DOHH2 (cell line): ENCODE data around the gene TAS1R2.

ENCODE experiments used
- H3F3A ChIP-seq: fragments of 200-600 bp; sonication (generic), shearing (Covaris generic); 2 replicates; pipeline ENCODE4 v1.6.0; 2016; ENCODE audit warnings: antibody characterized with exemption, mild to moderate bottlenecking; ENCODE audit not compliant: control insufficient read depth, insufficient read depth
- H3K27ac ChIP-seq: fragments of 200-600 bp; sonication (generic); 2 replicates; pipeline ENCODE4 v1.5.1; 2014; ENCODE audit warnings: low read depth, mild to moderate bottlenecking, low read length, moderate library complexity
- H3K27me3 ChIP-seq: fragments of 200-600 bp; sonication (generic); 2 replicates; pipeline ENCODE4 v1.6.1; 2014; ENCODE audit warnings: mild to moderate bottlenecking, low read length, mixed read lengths; ENCODE audit not compliant: control insufficient read depth
- H3K36me3 ChIP-seq: fragments of 200-600 bp; sonication (generic); 2 replicates; pipeline ENCODE4 v1.6.1; 2014; ENCODE audit warnings: mild to moderate bottlenecking, low read length, moderate library complexity, mixed read lengths; ENCODE audit not compliant: control insufficient read depth
- H3K4me1 ChIP-seq: fragments of 200-600 bp; sonication (generic); 2 replicates; pipeline ENCODE4 v1.6.1; 2014; ENCODE audit warnings: mild to moderate bottlenecking, low read length, mixed read lengths; ENCODE audit not compliant: control insufficient read depth
- H3K4me2 ChIP-seq: fragments of 200-600 bp; sonication (generic); 2 replicates; pipeline ENCODE4 v1.6.0; 2014; ENCODE audit warnings: mild to moderate bottlenecking, low read length, moderate library complexity
- H3K4me3 ChIP-seq: fragments of 200-600 bp; sonication (generic); 2 replicates; pipeline ENCODE4 v1.5.1; 2014; ENCODE audit warnings: mild to moderate bottlenecking, low read length, mixed read lengths
- H3K79me2 ChIP-seq: fragments of 200-600 bp; sonication (generic); 2 replicates; pipeline ENCODE4 v1.6.1; 2014; ENCODE audit warnings: mild to moderate bottlenecking, low read length, mixed read lengths; ENCODE audit not compliant: control insufficient read depth
- H3K9me2 ChIP-seq: fragments of 200-600 bp; sonication (generic); replicated peaks from 2 replicates; pipeline ENCODE4 v1.6.1; 2014; ENCODE audit warnings: mild to moderate bottlenecking, low read length, mixed read lengths; ENCODE audit not compliant: control insufficient read depth
- H3K9me3 ChIP-seq: fragments of 200-600 bp; sonication (generic); 2 replicates; pipeline ENCODE4 v1.6.1; 2014; ENCODE audit warnings: antibody characterized with exemption, low read length, mixed read lengths; ENCODE audit not compliant: control insufficient read depth, insufficient read depth
- H4K20me1 ChIP-seq: fragments of 200-600 bp; sonication (generic); 2 replicates; pipeline ENCODE4 v1.6.0; 2014; ENCODE audit warnings: low read depth, mild to moderate bottlenecking, antibody characterized with exemption, low read length, moderate library complexity; ENCODE audit not compliant: control insufficient read depth, insufficient read depth
- CTCF ChIP-seq: fragments of 200-600 bp; sonication (generic); IDR thresholded peaks from one replicate; pipeline ENCODE4 v1.5.1; 2014; ENCODE audit warnings: antibody characterized with exemption, mild to moderate bottlenecking, low read depth, low read length; ENCODE audit not compliant: poor library complexity, severe bottlenecking
- EZH2phosphoT487 ChIP-seq: fragments of 200-600 bp; sonication (generic); IDR thresholded peaks from 2 replicates; pipeline ENCODE4 v1.6.1; 2017; ENCODE audit warnings: borderline replicate concordance, mild to moderate bottlenecking, antibody characterized with exemption, low read length, moderate library complexity, mixed read lengths

The TAS1R2 gene

DNA sequence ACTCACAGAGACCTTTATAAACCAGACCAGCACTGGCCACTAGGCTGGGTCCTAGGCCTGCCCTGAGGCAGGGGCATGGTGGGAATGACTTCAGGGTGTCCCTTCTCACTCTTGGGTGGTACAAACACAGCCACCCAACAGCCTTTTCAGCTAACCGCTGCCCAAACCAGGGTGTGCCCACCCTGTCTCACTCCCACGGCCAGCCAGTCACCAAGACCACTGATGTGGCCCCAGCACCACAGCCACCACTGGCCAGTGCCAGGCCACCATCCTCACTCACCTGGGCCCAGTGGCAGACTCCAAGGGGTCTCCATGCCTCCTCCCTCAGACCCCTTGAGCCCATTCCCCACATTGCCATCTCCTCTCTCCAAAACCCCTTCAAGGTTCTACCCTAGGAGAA is 27.8 kb downstream of the TAS1R2 start:
- H3K27ac ChIP-seq, result no peak overlapping the region
- H3K9me3 ChIP-seq, result 0 out of 2 replicates have a peak, but pooled peaks cover 2% of the 10 kb centered on the region
- H3K36me3 ChIP-seq, result no peaks in the 10 kb centered on the region
- H3F3A ChIP-seq, result no peaks in the 10 kb centered on the region
- no peaks in the 10 kb centered on the region for H3K27me3 ChIP-seq
- H3K9me2 ChIP-seq, result no peaks in the 10 kb centered on the region
- no peak overlapping the region for H3K4me2 ChIP-seq
- H3K79me2 ChIP-seq, result no peaks in the 10 kb centered on the region
- no peak for TF ChIP-seq CTCF
- no peak for TF ChIP-seq EZH2phosphoT487
- H3K4me1 ChIP-seq, result no peaks in the 10 kb centered on the region
- no peaks in the 10 kb centered on the region for H4K20me1 ChIP-seq
- H3K4me3 ChIP-seq, result no peak overlapping the region

DNA sequence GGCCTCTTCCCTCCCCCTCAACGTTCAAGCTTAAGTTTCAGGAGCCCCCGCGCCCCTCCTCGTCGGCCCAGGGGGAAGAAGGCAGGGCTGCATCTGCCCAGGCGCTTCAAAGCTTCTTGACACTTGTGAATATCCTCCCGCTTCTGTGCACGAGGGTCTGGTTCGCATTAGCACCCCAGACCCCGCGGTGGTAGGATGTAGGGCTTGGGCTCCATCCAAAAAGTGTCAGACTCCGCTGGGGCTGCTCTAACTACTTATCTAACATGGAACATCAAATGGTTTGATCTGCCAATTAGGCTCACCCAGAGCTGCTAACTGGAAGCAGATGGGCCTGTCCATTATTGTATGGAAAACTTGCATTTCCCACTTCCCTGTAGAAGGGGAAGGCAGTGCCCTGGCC is 28.9 kb downstream of the TAS1R2 start:
- H3K4me2 ChIP-seq, result no peak overlapping the region
- no peaks in the 10 kb centered on the region for H3F3A ChIP-seq
- H3K27me3 ChIP-seq, result no peaks in the 10 kb centered on the region
- H3K4me1 ChIP-seq, result no peaks in the 10 kb centered on the region
- TF ChIP-seq CTCF, result no peak
- no peak for TF ChIP-seq EZH2phosphoT487
- H3K79me2 ChIP-seq, result no peaks in the 10 kb centered on the region
- no peak overlapping the region for H3K27ac ChIP-seq
- H4K20me1 ChIP-seq, result no peaks in the 10 kb centered on the region
- H3K9me2 ChIP-seq, result no peaks in the 10 kb centered on the region
- H3K9me3 ChIP-seq, result 0 out of 2 replicates have a peak, but pooled peaks cover 2% of the 10 kb centered on the region
- H3K36me3 ChIP-seq, result no peaks in the 10 kb centered on the region
- H3K4me3 ChIP-seq, result no peak overlapping the region

DNA sequence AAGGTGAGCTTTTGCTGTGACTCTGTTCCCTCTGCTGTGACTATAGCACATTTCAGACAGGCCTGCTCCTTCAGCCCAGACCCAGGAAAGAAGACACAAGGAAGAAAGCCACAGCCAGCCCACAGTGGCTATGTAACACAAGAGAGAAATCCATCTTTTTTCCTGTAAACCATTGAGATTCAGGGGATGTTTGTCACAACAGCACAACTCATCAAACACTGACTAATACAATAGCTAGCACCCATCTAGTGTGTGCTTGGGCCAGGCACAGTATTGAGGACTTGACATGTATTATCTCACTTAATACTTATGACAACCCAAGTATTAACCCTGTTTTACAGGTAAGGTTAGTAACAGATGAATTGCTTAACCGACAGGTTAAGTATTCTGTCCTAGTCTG is 29.8 kb downstream of the TAS1R2 start:
- no peaks in the 10 kb centered on the region for H3K27me3 ChIP-seq
- H3K4me2 ChIP-seq, result no peak overlapping the region
- H3K4me3 ChIP-seq, result no peak overlapping the region
- no peaks in the 10 kb centered on the region for H4K20me1 ChIP-seq
- H3K4me1 ChIP-seq, result no peaks in the 10 kb centered on the region
- H3K36me3 ChIP-seq, result no peaks in the 10 kb centered on the region
- H3F3A ChIP-seq, result no peaks in the 10 kb centered on the region
- no peaks in the 10 kb centered on the region for H3K9me2 ChIP-seq
- H3K27ac ChIP-seq, result no peak overlapping the region
- 0 out of 2 replicates have a peak, but pooled peaks cover 2% of the 10 kb centered on the region for H3K9me3 ChIP-seq
- no peaks in the 10 kb centered on the region for H3K79me2 ChIP-seq
- TF ChIP-seq CTCF (no peak), EZH2phosphoT487 (no peak)
